ENCODE measurements around the gene PIGQ.

DNA sequence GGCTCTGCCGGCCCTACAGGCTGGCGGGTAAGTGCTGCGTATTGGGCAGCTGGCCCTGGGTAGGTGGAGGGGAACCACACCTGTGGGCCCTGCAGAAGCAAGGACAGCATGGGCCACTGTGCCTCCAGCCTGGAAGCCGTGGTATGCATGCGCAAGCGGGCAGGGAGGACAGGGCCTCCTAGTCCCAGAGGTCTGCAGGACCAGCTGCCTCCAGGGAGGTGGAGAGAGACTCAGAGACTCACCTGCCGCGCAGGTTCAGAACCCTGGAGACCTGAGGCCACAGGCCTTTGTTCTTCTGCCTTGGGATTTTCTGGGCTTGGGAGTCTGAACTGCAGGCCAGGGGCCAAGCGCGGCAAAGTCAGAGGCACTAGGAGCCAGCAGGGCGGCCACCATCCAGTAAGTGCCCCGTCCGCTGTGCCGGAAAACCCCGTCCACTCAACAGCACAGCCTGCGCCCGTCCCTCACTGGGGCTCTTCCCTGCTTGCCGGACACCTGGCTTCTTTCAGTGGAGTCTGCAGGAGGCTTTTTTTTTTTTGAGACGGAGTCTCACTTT lies 11.3 kb downstream of the PIGQ start:
- TF ChIP-seq, protein P1, sequence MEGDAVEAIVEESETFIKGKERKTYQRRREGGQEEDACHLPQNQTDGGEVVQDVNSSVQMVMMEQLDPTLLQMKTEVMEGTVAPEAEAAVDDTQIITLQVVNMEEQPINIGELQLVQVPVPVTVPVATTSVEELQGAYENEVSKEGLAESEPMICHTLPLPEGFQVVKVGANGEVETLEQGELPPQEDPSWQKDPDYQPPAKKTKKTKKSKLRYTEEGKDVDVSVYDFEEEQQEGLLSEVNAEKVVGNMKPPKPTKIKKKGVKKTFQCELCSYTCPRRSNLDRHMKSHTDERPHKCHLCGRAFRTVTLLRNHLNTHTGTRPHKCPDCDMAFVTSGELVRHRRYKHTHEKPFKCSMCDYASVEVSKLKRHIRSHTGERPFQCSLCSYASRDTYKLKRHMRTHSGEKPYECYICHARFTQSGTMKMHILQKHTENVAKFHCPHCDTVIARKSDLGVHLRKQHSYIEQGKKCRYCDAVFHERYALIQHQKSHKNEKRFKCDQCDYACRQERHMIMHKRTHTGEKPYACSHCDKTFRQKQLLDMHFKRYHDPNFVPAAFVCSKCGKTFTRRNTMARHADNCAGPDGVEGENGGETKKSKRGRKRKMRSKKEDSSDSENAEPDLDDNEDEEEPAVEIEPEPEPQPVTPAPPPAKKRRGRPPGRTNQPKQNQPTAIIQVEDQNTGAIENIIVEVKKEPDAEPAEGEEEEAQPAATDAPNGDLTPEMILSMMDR (IDR thresholded peaks at IDR 0.05): no peak
- no peak for TF ChIP-seq POLR2A (IDR thresholded peaks at IDR 0.05)
- TF ChIP-seq POLR2AphosphoS5 (IDR thresholded peaks at IDR 0.05): no peak
